ENCODE measurements around the gene TAL1.

GRCh38 chr1:47184822-47185677 is 47.0 kb downstream of the TAL1 start:
- no peak for TF ChIP-seq CTCF (IDR thresholded peaks at IDR 0.05)
- no peak for TF ChIP-seq ZFX (IDR thresholded peaks at IDR 0.05; ENCODE audit: borderline replicate concordance)
